Hepatocyte (in vitro differentiated cells): ENCODE data around the gene ZNF143. TPM values are rescaled to one million over a fixed set of nuclear protein-coding genes. Genes with fewer than 3 reads are reported as not detected.
A peak's percentile ranks its signal among the peaks of the same experiment; 100 is the strongest.

ENCODE experiments used
- DNase-seq: peaks from one replicate; pipeline ENCODE4 v3.0.0-alpha.2; 2016; ENCODE audit warnings: low spot score
- H2AFZ ChIP-seq: fragments of 200-600 bp; sonication (generic); 2 replicates; pipeline ENCODE4 v1.6.0; 2016; ENCODE audit warnings: antibody characterized with exemption, mild to moderate bottlenecking
- H3K27ac ChIP-seq: fragments of 200-600 bp; sonication (generic); 2 replicates; pipeline ENCODE4 v1.5.1; 2016; ENCODE audit warnings: mild to moderate bottlenecking
- H3K27me3 ChIP-seq: fragments of 200-600 bp; sonication (generic); 2 replicates; pipeline ENCODE4 v1.6.1; 2016
- H3K36me3 ChIP-seq: fragments of 200-600 bp; sonication (generic); replicated peaks from 2 replicates; pipeline ENCODE4 v1.5.1; 2016; ENCODE audit warnings: low read depth; ENCODE audit not compliant: insufficient read depth
- H3K4me1 ChIP-seq: fragments of 200-600 bp; sonication (generic); 2 replicates; pipeline ENCODE4 v1.5.1; 2016; ENCODE audit warnings: mild to moderate bottlenecking, moderate library complexity; ENCODE audit not compliant: insufficient read depth
- H3K4me2 ChIP-seq: fragments of 200-600 bp; sonication (generic); 2 replicates; pipeline ENCODE4 v1.6.0; 2016
- H3K4me3 ChIP-seq: fragments of 200-600 bp; sonication (generic); 2 replicates; pipeline ENCODE4 v1.5.1; 2016; ENCODE audit warnings: mild to moderate bottlenecking
- H3K79me2 ChIP-seq: fragments of 200-600 bp; sonication (generic); 2 replicates; pipeline ENCODE4 v1.6.0; 2017; ENCODE audit warnings: mild to moderate bottlenecking
- H3K9me2 ChIP-seq: fragments of 200-600 bp; sonication (generic); replicated peaks from 2 replicates; pipeline ENCODE4 v1.6.0; 2017; ENCODE audit warnings: mild to moderate bottlenecking; ENCODE audit not compliant: insufficient read depth
- H3K9me3 ChIP-seq: fragments of 200-600 bp; sonication (generic); 2 replicates; pipeline ENCODE4 v1.5.1; 2016; ENCODE audit warnings: low read depth, mild to moderate bottlenecking
- H4K20me1 ChIP-seq: fragments of 200-600 bp; sonication (generic); 2 replicates; pipeline ENCODE4 v1.6.0; 2016; ENCODE audit warnings: mild to moderate bottlenecking; ENCODE audit not compliant: insufficient read depth, poor library complexity, severe bottlenecking
- EZH2 ChIP-seq: fragments of 200-600 bp; sonication (generic); IDR thresholded peaks from 2 replicates; pipeline ENCODE4 v1.6.1; 2016; ENCODE audit warnings: antibody characterized with exemption, mild to moderate bottlenecking, borderline replicate concordance
- EZH2phosphoT487 ChIP-seq: fragments of 200-600 bp; sonication (generic); IDR thresholded peaks from one replicate; pipeline ENCODE4 v1.6.1; 2018; ENCODE audit warnings: antibody characterized with exemption, mild to moderate bottlenecking, low read depth, moderate library complexity; ENCODE audit not compliant: unreplicated experiment, severe bottlenecking
- WGBS: methylation state at CpG from one replicate; pipeline ENCODE4 v1.1.6; 2016; ENCODE audit warnings: low lambda C conversion rate; ENCODE audit errors: missing lambda C conversion rate; 5-methylcytosine and 5-hydroxymethylcytosine counted together
- polyA plus RNA-seq: library from polyadenylated mRNA; unstranded; fragments of >200 nt; fragmentation: Nextera tagmentation; extraction: Ambion mirVana; gene quantifications from 2 replicates; pipeline ENCODE4 v1.2.1, GENCODE V29; 2016
- total RNA-seq: library from RNA; depleted of rRNA; stranded (reverse); fragments of >200 nt; gene quantifications from 2 replicates; pipeline ENCODE4 v1.2.3, GENCODE V29; 2014
- TF ChIP-seq, protein P1 (sequence below): fragments of 200-600 bp; sonication (generic); IDR thresholded peaks from 2 replicates; pipeline ENCODE4 v1.5.1; 2016; ENCODE audit warnings: antibody characterized with exemption, mild to moderate bottlenecking; ENCODE audit not compliant: poor library complexity

ZNF143 gene
- total and polyA plus RNA-seq, 2 experiments from 2014 or later: 20.9 to 36.1 TPM

- TF ChIP-seq EZH2phosphoT487 (no peak), EZH2 (no peak)
- TF ChIP-seq, protein P1, sequence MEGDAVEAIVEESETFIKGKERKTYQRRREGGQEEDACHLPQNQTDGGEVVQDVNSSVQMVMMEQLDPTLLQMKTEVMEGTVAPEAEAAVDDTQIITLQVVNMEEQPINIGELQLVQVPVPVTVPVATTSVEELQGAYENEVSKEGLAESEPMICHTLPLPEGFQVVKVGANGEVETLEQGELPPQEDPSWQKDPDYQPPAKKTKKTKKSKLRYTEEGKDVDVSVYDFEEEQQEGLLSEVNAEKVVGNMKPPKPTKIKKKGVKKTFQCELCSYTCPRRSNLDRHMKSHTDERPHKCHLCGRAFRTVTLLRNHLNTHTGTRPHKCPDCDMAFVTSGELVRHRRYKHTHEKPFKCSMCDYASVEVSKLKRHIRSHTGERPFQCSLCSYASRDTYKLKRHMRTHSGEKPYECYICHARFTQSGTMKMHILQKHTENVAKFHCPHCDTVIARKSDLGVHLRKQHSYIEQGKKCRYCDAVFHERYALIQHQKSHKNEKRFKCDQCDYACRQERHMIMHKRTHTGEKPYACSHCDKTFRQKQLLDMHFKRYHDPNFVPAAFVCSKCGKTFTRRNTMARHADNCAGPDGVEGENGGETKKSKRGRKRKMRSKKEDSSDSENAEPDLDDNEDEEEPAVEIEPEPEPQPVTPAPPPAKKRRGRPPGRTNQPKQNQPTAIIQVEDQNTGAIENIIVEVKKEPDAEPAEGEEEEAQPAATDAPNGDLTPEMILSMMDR: no peak
- no peak overlapping the region for H3K4me3 ChIP-seq
These were observed 105.2 kb downstream of the ZNF143 start for GRCh38 chr11:9565822-9566560.

DNA sequence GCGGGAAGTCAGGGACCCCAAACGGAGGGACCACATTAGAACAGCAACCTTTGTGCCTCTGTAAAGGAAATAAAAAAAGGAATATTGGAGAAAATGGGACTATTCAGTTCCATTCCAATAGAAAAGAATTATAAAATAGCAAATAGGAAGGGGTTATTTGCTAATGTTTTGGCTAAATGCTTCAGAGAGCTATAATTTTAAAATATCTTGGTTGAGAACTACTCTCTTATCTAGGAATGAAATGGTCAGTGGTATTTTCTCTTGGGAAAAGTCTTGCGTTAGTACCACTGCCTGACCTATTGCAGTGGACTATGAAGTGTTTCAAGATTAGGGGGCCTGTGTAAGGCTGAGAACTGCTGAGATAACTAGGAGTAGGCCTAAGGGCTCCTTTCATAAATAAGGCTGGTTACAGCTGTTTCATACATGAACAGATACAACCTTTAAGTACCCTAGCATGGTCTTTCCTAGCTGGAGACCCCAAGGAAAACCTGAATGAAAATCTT lies 105.8 kb downstream of the ZNF143 start:
- Histone ChIP-seq H3K4me1 (peaks cover 43% of the 10 kb centered on the region), H2AFZ (no peak overlapping the region), H3K4me2 (peak overlapping the region; percentile 30), H3K36me3 (no peaks in the 10 kb centered on the region), H3K27me3 (no peaks in the 10 kb centered on the region), H3K79me2 (no peaks in the 10 kb centered on the region), H3K27ac (peak overlapping the region; percentile 97), H3K9me2 (no peaks in the 10 kb centered on the region), H4K20me1 (no peaks in the 10 kb centered on the region), H3K4me3 (no peak overlapping the region), H3K9me3 (no peaks in the 10 kb centered on the region)
- peak; percentile 35 for DNase-seq
- 54% methylated on average over 3 of the region's 3 CpGs for whole genome bisulfite sequencing
- TF ChIP-seq EZH2 (no peak), EZH2phosphoT487 (no peak)
- TF ChIP-seq, protein P1: no peak

More at GRCh38 chr11:9565822-9566560, 105.2 kb downstream of the ZNF143 start:
- Histone ChIP-seq H3K79me2 (no peaks in the 10 kb centered on the region), H2AFZ (no peak overlapping the region), H3K4me1 (peaks cover 43% of the 10 kb centered on the region), H3K27me3 (no peaks in the 10 kb centered on the region), H3K4me2 (peak overlapping the region; percentile 39), H4K20me1 (no peaks in the 10 kb centered on the region), H3K36me3 (no peaks in the 10 kb centered on the region), H3K27ac (peak overlapping the region; percentile 97), H3K9me2 (no peaks in the 10 kb centered on the region), H3K9me3 (no peaks in the 10 kb centered on the region)
- WGBS: 10% methylated on average over 7 of the region's 7 CpGs
- peak; percentile 92 for DNase-seq

- DNase-seq: no peak
- H3K4me2 ChIP-seq: no peak overlapping the region
- no peaks in the 10 kb centered on the region for H3K9me3 ChIP-seq
- no peaks in the 10 kb centered on the region for H3K9me2 ChIP-seq
- peak overlapping the region; percentile 97 for H3K27ac ChIP-seq
- H3K4me1 ChIP-seq: peaks cover 43% of the 10 kb centered on the region
- H2AFZ ChIP-seq: no peak overlapping the region
- no peaks in the 10 kb centered on the region for H3K79me2 ChIP-seq
- H3K27me3 ChIP-seq: no peaks in the 10 kb centered on the region
- H4K20me1 ChIP-seq: no peaks in the 10 kb centered on the region
- no peak overlapping the region for H3K4me3 ChIP-seq
- TF ChIP-seq EZH2phosphoT487 (no peak), EZH2 (no peak)
- TF ChIP-seq, protein P1: no peak
- no peaks in the 10 kb centered on the region for H3K36me3 ChIP-seq
- 89% methylated on average over 5 of the region's 5 CpGs for whole genome bisulfite sequencing
These were observed 106.6 kb downstream of the ZNF143 start for GRCh38 chr11:9567401-9567800.
